Lower leg skin (tissue), 3 donors: ENCODE data around the gene CD180.

ENCODE experiments used
- CTCF ChIP-seq, 3 donors: fragments of 450-650 bp; IDR thresholded peaks; one replicate each; pipeline ENCODE4 v1.5.1; 2016; ENCODE audit warnings: antibody characterized with exemption in 3 of 3, mild to moderate bottlenecking in 3 of 3, moderate library complexity in 2 of 3
- POLR2A ChIP-seq, 2 donors: fragments of 450-650 bp; IDR thresholded peaks; one replicate each; pipeline ENCODE4 v1.6.1; 2016 to 2017; ENCODE audit warnings: antibody characterized with exemption in 2 of 2, mild to moderate bottlenecking in 1 of 2, moderate library complexity in 1 of 2

DNA sequence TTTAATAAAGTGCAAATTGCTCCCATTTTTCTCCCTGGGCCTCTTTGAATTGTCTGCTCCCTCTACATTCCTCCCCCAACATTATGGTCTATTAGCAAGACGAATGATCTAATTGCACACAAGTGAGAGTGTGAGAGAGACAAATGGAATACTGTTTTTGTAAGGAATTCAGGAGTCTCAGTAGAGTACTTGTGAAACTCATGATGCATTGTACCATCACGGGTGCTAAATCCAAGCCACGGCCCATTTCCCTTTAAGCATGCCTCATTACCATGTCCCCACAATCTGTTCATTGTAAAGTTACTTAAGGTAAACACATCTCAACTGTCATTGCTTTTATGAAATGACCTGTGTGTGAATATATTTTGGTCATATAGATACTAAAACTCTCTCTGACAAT lies 62.8 kb downstream of the CD180 start:
- TF ChIP-seq POLR2A (IDR thresholded peaks at IDR 0.05) (no peak), CTCF (IDR thresholded peaks at IDR 0.05) (no peak)
